ENCODE data around the gene ACTMAP. TPM values are rescaled to one million over a fixed set of nuclear protein-coding genes. Genes with fewer than 3 reads are reported as not detected.

The ACTMAP gene
- total and polyA plus RNA-seq, 2 of the 13 experiments (the other 11 are each of a cell fraction or from before 2014, with no cell fraction given): 2.2 to 7.9 TPM

GRCh38 chr19:40709817-40710216 is 40.5 kb downstream of the ACTMAP start:
- BruUV-seq (replicated peaks): no TSS peak
- peaks cover 5 to 12% of the 10 kb centered on the region in 2 experiments; a peak in 4 of 5 replicates for H3K36me3 ChIP-seq (replicated peaks in 1 of 2; ENCODE audit: control insufficient read depth in 1 of 2, insufficient read depth in 2 of 2, low read length in 2 of 2)
- H3K9me3 ChIP-seq (ENCODE audit: low read length): no peaks in the 10 kb centered on the region
- intact Hi-C loops (cut with micrococcal nuclease; ENCODE audit: unreplicated experiment) (no loop called here), in situ Hi-C loops (cut with HindIII; ENCODE audit: extremely low pct_ligation_motif_present, low pct_unique_long_range_greater_than_20kb) (no loop called here)
- no peak for FAIRE-seq
- H3K4me1 ChIP-seq (ENCODE audit: insufficient read depth, low read length): peaks cover 7% of the 10 kb centered on the region
- no peak overlapping the region for H3K9ac ChIP-seq (ENCODE audit: insufficient read depth, low read depth, low read length)
- no peak overlapping the region for H2AFZ ChIP-seq (ENCODE audit: low read length)
- H3K27ac ChIP-seq (ENCODE audit: extremely low read length, insufficient read depth, low read length): no peak overlapping the region
- no peak overlapping the region for H3K4me3 ChIP-seq (replicated peaks in 1 of 3; ENCODE audit: insufficient read depth in 1 of 3, low read depth in 2 of 3, low read length in 3 of 3)
- ChIA-PET CTCF (ENCODE audit: low intra/inter-chr PET ratio, low total read pairs) (no interaction called here), POLR2A (no interaction called here)
- no peak for DNase-seq (ENCODE audit: low spot score)
- H3K27me3 ChIP-seq (ENCODE audit: control insufficient read depth in 1 of 2, insufficient read depth in 2 of 2, low read length in 2 of 2): no peaks in the 10 kb centered on the region
- WGBS (ENCODE audit: low lambda C conversion rate): 98% methylated on average over 5 of the region's 5 CpGs
- no peak for ATAC-seq
- H4K20me1 ChIP-seq (ENCODE audit: insufficient read depth, low read length): no peaks in the 10 kb centered on the region
- no peaks in the 10 kb centered on the region for H3K79me2 ChIP-seq (ENCODE audit: insufficient read depth, low read length)
- TF ChIP-seq BCL6 (CRISPR knock-in tag; IDR thresholded peaks at IDR 0.05) (no peak), ZNF768 (CRISPR knock-in tag; IDR thresholded peaks at IDR 0.05) (peak; percentile 92)
- H3K4me2 ChIP-seq (ENCODE audit: low read depth, low read length): no peak overlapping the region

- DNase-seq (ENCODE audit: low spot score): no peak
- 95% methylated on average over 7 of the region's 7 CpGs for WGBS (ENCODE audit: low lambda C conversion rate)
- Histone ChIP-seq H3K27ac (ENCODE audit: extremely low read length, insufficient read depth, low read length) (no peak overlapping the region), H3K4me2 (ENCODE audit: low read depth, low read length) (no peak overlapping the region), H3K4me3 (replicated peaks in 1 of 3; ENCODE audit: insufficient read depth in 1 of 3, low read depth in 2 of 3, low read length in 3 of 3) (no peak overlapping the region), H4K20me1 (ENCODE audit: insufficient read depth, low read length) (no peaks in the 10 kb centered on the region), H3K79me2 (ENCODE audit: insufficient read depth, low read length) (no peaks in the 10 kb centered on the region), H3K4me1 (ENCODE audit: insufficient read depth, low read length) (peaks cover under 1% of the 10 kb centered on the region; the same call in 1 of the 2 replicates), H3K27me3 (ENCODE audit: control insufficient read depth in 1 of 2, insufficient read depth in 2 of 2, low read length in 2 of 2) (no peaks in the 10 kb centered on the region), H2AFZ (ENCODE audit: low read length) (no peak overlapping the region), H3K9ac (ENCODE audit: insufficient read depth, low read depth, low read length) (no peak overlapping the region), H3K9me3 (ENCODE audit: low read length) (no peaks in the 10 kb centered on the region), H3K36me3 (replicated peaks in 1 of 2; ENCODE audit: control insufficient read depth in 1 of 2, insufficient read depth in 2 of 2, low read length in 2 of 2) (peaks cover 8 to 15% of the 10 kb centered on the region in 2 experiments; a peak in 4 of 5 replicates)
- ChIA-PET CTCF (ENCODE audit: low intra/inter-chr PET ratio, low total read pairs) (no interaction called here), POLR2A (no interaction called here)
- intact Hi-C loops (cut with micrococcal nuclease; ENCODE audit: unreplicated experiment) (no loop called here), in situ Hi-C loops (cut with HindIII; ENCODE audit: extremely low pct_ligation_motif_present, low pct_unique_long_range_greater_than_20kb) (no loop called here)
- ATAC-seq: no peak
- FAIRE-seq: no peak
- BruUV-seq (replicated peaks): no TSS peak
- TF ChIP-seq PHF8 (CRISPR knock-in tag; IDR thresholded peaks at IDR 0.05) (no peak), ZNF562 (CRISPR knock-in tag; IDR thresholded peaks at IDR 0.05; ENCODE audit: borderline replicate concordance) (no peak), MLXIP (CRISPR knock-in tag; IDR thresholded peaks at IDR 0.05; ENCODE audit: borderline replicate concordance) (no peak), JDP2 (CRISPR knock-in tag; IDR thresholded peaks at IDR 0.05; ENCODE audit: borderline replicate concordance) (no peak), TSC22D2 (CRISPR knock-in tag; IDR thresholded peaks at IDR 0.05; ENCODE audit: borderline replicate concordance) (no peak), HMGA1 (CRISPR knock-in tag; conservative IDR thresholded peaks at IDR 0.05) (no peak), ZNF317 (CRISPR knock-in tag; IDR thresholded peaks at IDR 0.05) (no peak), REXO4 (CRISPR knock-in tag; IDR thresholded peaks at IDR 0.05; ENCODE audit: borderline replicate concordance) (no peak), IRF9 (CRISPR knock-in tag; IDR thresholded peaks at IDR 0.05; ENCODE audit: borderline replicate concordance) (no peak), ZNF207 (IDR thresholded peaks at IDR 0.05; ENCODE audit: borderline replicate concordance) (no peak), POLR2AphosphoS5 (IDR thresholded peaks at IDR 0.05; ENCODE audit: low read depth, low read length) (no peak), RORA (CRISPR knock-in tag; IDR thresholded peaks at IDR 0.05) (no peak), THYN1 (CRISPR knock-in tag; IDR thresholded peaks at IDR 0.05; ENCODE audit: borderline replicate concordance, low read depth) (no peak)
Measured at GRCh38 chr19:40707615-40708014, 42.7 kb downstream of the ACTMAP start.
